ENCODE results near the gene ARHGEF6.
A peak's percentile ranks its signal among the peaks of the same experiment; 100 is the strongest.
"Not testable (repeated sequence)": the region's sequence is repeated elsewhere in the genome, so short reads cannot be mapped to it uniquely, and the experiment has no call there.

Gene ARHGEF6

GRCh38 chrX:136781180-136781797 lies 557 bp upstream of the ARHGEF6 start:
- no peak for DNase-seq

GRCh38 chrX:136780241-136780640 lies 491 bp downstream of the ARHGEF6 start:
- DNase-seq: no peak

- DNase-seq: no peak
These were observed 1.4 kb downstream of the ARHGEF6 start for GRCh38 chrX:136779346-136779781.

- no peak for DNase-seq
These were observed 1.8 kb downstream of the ARHGEF6 start for GRCh38 chrX:136778916-136779315.

GRCh38 chrX:136778020-136778419 lies 2.7 kb downstream of the ARHGEF6 start:
- DNase-seq: no peak

GRCh38 chrX:136773648-136774047 lies 7.1 kb downstream of the ARHGEF6 start:
- no peak for DNase-seq

- not testable (repeated sequence) for DNase-seq
These were observed 8.9 kb downstream of the ARHGEF6 start for GRCh38 chrX:136771869-136772268.

GRCh38 chrX:136768469-136769084 lies 12.2 kb downstream of the ARHGEF6 start:
- peak in 4 of 56 donors; percentile 1 to 7 (median 3) for DNase-seq

GRCh38 chrX:136767104-136767941 lies 13.4 kb downstream of the ARHGEF6 start:
- peak in 48 of 56 donors; percentile 1 to 69 (median 30) for DNase-seq

- DNase-seq: peak in 2 of 56 donors; percentile 18 to 48
These were observed 14.0 kb downstream of the ARHGEF6 start for GRCh38 chrX:136766785-136767103.

GRCh38 chrX:136765821-136766356 lies 14.8 kb downstream of the ARHGEF6 start:
- peak in 4 of 56 donors; percentile 1 to 6 (median 2) for DNase-seq

- no peak for DNase-seq
These were observed 16.5 kb downstream of the ARHGEF6 start for GRCh38 chrX:136764206-136764605.

- DNase-seq: no peak
These were observed 17.8 kb downstream of the ARHGEF6 start for GRCh38 chrX:136762820-136763452.

- DNase-seq: no peak
These were observed 19.3 kb downstream of the ARHGEF6 start for GRCh38 chrX:136761421-136761820.

- no peak for DNase-seq
These were observed 20.8 kb downstream of the ARHGEF6 start for GRCh38 chrX:136759968-136760367.

GRCh38 chrX:136755411-136755810 lies 25.3 kb downstream of the ARHGEF6 start:
- no peak for DNase-seq

- DNase-seq: peak in 20 of 56 donors; percentile 0 to 22 (median 4)
These were observed 26.1 kb downstream of the ARHGEF6 start for GRCh38 chrX:136754651-136755050.

GRCh38 chrX:136752796-136753195 lies 27.9 kb downstream of the ARHGEF6 start:
- DNase-seq: no peak

- no peak for DNase-seq
These were observed 28.4 kb downstream of the ARHGEF6 start for GRCh38 chrX:136752346-136752745.

- DNase-seq: no peak
These were observed 30.4 kb downstream of the ARHGEF6 start for GRCh38 chrX:136750364-136750763.

Data from nucleus accumbens (tissue), 56 donors.